GM12873 (cell line): ENCODE results near the gene KIF2B.

Source experiments
- TF ChIP-seq, protein P1 (sequence below): IDR thresholded peaks from 2 replicates; pipeline ENCODE4 v1.5.1; 2012; ENCODE audit warnings: low read depth, mild to moderate bottlenecking, moderate library complexity, low read length, control low read depth; ENCODE audit not compliant: insufficient read depth; ENCODE audit errors: missing control alignments

Gene KIF2B

DNA sequence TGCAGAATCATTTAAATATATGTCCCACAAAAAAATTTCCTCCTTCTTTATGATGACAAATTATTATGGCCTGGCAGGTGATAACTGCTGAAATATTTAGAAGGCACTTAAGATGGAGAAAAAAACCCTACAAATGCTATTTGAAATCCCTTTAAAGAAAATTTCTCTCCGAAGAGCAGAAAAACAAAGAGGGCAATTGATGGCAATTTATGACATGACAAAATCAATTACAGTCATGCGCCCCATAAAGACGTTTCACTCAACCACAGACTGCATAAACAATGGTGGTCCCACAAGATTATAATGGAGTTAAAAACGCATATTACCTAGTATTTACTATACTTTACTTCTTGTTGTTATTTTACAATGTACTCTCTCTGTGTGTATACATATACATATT, 25.2 kb upstream of the KIF2B start:
- TF ChIP-seq, protein P1, sequence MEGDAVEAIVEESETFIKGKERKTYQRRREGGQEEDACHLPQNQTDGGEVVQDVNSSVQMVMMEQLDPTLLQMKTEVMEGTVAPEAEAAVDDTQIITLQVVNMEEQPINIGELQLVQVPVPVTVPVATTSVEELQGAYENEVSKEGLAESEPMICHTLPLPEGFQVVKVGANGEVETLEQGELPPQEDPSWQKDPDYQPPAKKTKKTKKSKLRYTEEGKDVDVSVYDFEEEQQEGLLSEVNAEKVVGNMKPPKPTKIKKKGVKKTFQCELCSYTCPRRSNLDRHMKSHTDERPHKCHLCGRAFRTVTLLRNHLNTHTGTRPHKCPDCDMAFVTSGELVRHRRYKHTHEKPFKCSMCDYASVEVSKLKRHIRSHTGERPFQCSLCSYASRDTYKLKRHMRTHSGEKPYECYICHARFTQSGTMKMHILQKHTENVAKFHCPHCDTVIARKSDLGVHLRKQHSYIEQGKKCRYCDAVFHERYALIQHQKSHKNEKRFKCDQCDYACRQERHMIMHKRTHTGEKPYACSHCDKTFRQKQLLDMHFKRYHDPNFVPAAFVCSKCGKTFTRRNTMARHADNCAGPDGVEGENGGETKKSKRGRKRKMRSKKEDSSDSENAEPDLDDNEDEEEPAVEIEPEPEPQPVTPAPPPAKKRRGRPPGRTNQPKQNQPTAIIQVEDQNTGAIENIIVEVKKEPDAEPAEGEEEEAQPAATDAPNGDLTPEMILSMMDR: no peak

DNA sequence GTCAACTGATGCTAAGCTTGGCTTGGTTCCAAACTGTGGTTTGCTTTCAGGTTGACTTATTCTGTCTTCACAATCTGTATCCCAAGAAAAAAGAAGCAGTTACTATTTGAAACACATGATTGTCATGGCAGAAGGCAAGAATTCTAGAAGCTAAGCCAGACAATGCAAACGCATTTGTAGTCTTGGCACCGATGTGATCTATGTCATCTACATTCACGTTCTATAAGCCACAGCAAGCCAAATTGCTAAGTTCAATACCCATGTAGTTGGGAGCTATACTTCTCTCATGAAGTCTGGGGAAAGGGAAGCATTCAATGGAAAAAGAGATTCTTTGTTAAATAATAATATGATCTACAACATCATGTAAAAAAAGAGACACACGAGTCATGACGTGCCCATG, 18.3 kb upstream of the KIF2B start:
- TF ChIP-seq, protein P1: no peak

DNA sequence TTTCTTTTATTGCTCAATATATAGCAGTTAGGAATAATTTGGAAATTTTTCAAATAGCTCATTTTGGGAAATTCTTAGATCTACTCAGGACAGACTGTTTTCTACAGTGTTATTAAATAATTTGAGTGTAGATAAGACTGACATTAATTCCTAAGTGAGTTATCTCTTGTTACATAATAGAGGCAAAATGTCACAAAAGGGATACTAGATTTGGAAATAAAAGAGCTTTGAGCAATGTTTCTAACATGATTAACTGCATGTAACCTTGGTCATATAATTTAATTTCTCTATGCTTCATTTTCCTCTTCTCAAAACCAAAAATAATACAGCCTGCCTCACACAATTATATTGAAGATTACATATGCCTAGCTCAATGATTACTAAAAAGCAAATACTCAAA, 16.3 kb upstream of the KIF2B start:
- TF ChIP-seq, protein P1: no peak

DNA sequence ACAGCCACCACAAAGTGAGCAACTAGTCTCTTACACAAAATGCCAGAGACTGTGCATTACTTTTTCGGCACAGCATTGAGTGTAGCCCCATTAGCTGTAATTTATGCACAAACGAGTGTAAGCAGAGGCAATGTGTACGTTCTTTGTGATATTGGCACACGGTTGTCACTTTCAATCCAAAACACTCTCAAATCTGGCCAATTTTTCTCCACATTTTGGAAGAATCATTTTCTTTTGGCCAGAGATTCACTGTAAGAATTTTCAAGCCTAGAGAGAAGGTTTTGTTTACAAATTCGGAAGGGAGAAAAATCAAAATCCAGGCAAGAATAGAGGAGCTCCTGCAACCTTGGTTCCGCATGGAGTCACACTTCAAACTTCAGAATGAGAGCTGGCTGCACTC, 15.4 kb upstream of the KIF2B start:
- TF ChIP-seq, protein P1: no peak

DNA sequence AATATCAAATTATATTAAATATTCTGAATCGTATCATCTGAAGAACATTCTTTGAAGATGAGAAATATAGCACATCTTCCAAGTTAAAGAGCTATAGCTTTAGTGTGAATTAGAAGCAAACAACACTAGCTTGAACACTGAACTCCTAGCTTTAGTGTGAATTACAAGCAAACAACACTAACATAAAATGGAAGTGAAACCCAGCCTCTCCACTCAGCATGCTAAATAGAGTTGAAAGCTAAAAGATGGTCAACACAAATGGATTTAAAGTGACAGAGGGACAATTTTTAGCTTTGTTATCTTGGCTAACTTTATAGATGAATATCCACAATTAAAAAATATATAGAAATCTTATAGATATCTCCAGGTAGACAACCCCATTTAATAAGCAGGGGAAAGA, 4.5 kb upstream of the KIF2B start:
- TF ChIP-seq, protein P1: no peak

DNA sequence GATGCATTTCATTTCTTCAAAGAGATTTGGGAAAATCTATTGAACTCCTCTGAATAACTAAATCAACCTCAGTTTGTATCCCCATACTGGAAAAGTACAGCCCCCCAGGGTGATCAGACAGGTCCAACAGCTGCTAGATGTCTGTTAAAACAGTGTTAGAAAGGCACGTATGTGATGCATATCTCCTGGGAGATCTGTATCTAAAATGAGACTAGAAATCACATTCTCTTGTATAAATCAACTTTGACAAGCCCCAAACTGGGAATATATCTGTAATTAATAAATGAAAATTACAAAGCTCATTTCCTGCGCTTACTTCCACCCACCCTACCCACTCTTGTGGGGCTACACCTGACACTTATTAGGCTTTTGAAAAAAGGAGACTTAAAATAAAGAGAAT, 3.8 kb upstream of the KIF2B start:
- TF ChIP-seq, protein P1: no peak

DNA sequence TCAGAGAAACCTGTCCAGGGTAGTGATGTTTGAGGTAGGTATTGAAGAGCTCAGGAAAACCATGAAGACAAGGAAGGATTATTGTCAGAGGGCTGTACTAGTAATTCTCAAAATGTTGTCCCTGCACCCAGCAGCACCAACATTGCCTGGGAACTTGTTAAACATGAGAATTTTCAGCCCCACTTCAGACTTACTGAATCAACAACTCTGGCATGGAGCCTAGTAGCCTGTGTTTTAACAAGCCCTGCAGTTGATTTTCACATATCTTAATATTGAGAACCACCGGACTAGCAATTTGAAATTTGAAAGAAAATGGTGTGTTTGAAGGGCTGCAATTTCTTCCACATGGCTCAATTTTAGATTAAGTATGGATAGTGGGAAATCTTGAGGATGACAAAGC, 2.8 kb upstream of the KIF2B start:
- TF ChIP-seq, protein P1: no peak

DNA sequence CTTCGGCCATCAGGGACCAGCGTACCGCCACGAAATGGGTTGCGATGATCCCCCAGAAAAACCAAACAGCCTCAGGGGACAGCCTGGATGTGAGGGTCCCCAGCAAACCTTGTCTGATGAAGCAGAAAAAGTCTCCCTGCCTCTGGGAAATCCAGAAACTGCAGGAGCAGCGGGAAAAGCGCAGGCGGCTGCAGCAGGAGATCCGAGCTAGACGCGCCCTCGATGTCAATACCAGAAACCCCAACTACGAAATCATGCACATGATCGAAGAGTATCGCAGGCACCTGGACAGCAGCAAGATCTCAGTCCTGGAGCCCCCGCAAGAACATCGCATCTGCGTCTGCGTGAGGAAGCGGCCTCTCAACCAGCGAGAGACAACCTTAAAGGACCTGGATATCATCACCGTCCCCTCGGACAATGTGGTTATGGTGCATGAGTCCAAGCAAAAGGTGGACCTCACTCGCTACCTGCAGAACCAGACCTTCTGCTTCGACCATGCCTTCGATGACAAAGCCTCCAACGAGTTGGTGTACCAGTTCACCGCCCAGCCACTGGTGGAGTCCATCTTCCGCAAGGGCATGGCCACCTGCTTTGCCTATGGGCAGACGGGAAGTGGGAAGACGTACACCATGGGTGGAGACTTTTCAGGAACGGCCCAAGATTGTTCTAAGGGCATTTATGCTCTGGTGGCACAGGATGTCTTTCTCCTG, 769 bp downstream of the KIF2B start:
- TF ChIP-seq, protein P1: no peak
